Hepatocyte (in vitro differentiated cells): ENCODE results near the gene ARL5A. TPM values are rescaled to one million over a fixed set of nuclear protein-coding genes. Genes with fewer than 3 reads are reported as not detected.

ENCODE experiments used
- DNase-seq: peaks from one replicate; pipeline ENCODE4 v3.0.0-alpha.2; 2016; ENCODE audit warnings: low spot score
- H2AFZ ChIP-seq: fragments of 200-600 bp; sonication (generic); 2 replicates; pipeline ENCODE4 v1.6.0; 2016; ENCODE audit warnings: antibody characterized with exemption, mild to moderate bottlenecking
- H3K27ac ChIP-seq: fragments of 200-600 bp; sonication (generic); 2 replicates; pipeline ENCODE4 v1.5.1; 2016; ENCODE audit warnings: mild to moderate bottlenecking
- H3K27me3 ChIP-seq: fragments of 200-600 bp; sonication (generic); 2 replicates; pipeline ENCODE4 v1.6.1; 2016
- H3K36me3 ChIP-seq: fragments of 200-600 bp; sonication (generic); replicated peaks from 2 replicates; pipeline ENCODE4 v1.5.1; 2016; ENCODE audit warnings: low read depth; ENCODE audit not compliant: insufficient read depth
- H3K4me1 ChIP-seq: fragments of 200-600 bp; sonication (generic); 2 replicates; pipeline ENCODE4 v1.5.1; 2016; ENCODE audit warnings: mild to moderate bottlenecking, moderate library complexity; ENCODE audit not compliant: insufficient read depth
- H3K4me2 ChIP-seq: fragments of 200-600 bp; sonication (generic); 2 replicates; pipeline ENCODE4 v1.6.0; 2016
- H3K4me3 ChIP-seq: fragments of 200-600 bp; sonication (generic); 2 replicates; pipeline ENCODE4 v1.5.1; 2016; ENCODE audit warnings: mild to moderate bottlenecking
- H3K79me2 ChIP-seq: fragments of 200-600 bp; sonication (generic); 2 replicates; pipeline ENCODE4 v1.6.0; 2017; ENCODE audit warnings: mild to moderate bottlenecking
- H3K9me2 ChIP-seq: fragments of 200-600 bp; sonication (generic); replicated peaks from 2 replicates; pipeline ENCODE4 v1.6.0; 2017; ENCODE audit warnings: mild to moderate bottlenecking; ENCODE audit not compliant: insufficient read depth
- H3K9me3 ChIP-seq: fragments of 200-600 bp; sonication (generic); 2 replicates; pipeline ENCODE4 v1.5.1; 2016; ENCODE audit warnings: low read depth, mild to moderate bottlenecking
- H4K20me1 ChIP-seq: fragments of 200-600 bp; sonication (generic); 2 replicates; pipeline ENCODE4 v1.6.0; 2016; ENCODE audit warnings: mild to moderate bottlenecking; ENCODE audit not compliant: insufficient read depth, poor library complexity, severe bottlenecking
- EZH2 ChIP-seq: fragments of 200-600 bp; sonication (generic); IDR thresholded peaks from 2 replicates; pipeline ENCODE4 v1.6.1; 2016; ENCODE audit warnings: antibody characterized with exemption, mild to moderate bottlenecking, borderline replicate concordance
- EZH2phosphoT487 ChIP-seq: fragments of 200-600 bp; sonication (generic); IDR thresholded peaks from one replicate; pipeline ENCODE4 v1.6.1; 2018; ENCODE audit warnings: antibody characterized with exemption, mild to moderate bottlenecking, low read depth, moderate library complexity; ENCODE audit not compliant: unreplicated experiment, severe bottlenecking
- WGBS: methylation state at CpG from one replicate; pipeline ENCODE4 v1.1.6; 2016; ENCODE audit warnings: low lambda C conversion rate; ENCODE audit errors: missing lambda C conversion rate; 5-methylcytosine and 5-hydroxymethylcytosine counted together
- polyA plus RNA-seq: library from polyadenylated mRNA; unstranded; fragments of >200 nt; fragmentation: Nextera tagmentation; extraction: Ambion mirVana; gene quantifications from 2 replicates; pipeline ENCODE4 v1.2.1, GENCODE V29; 2016
- total RNA-seq: library from RNA; depleted of rRNA; stranded (reverse); fragments of >200 nt; gene quantifications from 2 replicates; pipeline ENCODE4 v1.2.3, GENCODE V29; 2014
- TF ChIP-seq, protein P1 (sequence below): fragments of 200-600 bp; sonication (generic); IDR thresholded peaks from 2 replicates; pipeline ENCODE4 v1.5.1; 2016; ENCODE audit warnings: antibody characterized with exemption, mild to moderate bottlenecking; ENCODE audit not compliant: poor library complexity

The ARL5A gene
- total and polyA plus RNA-seq, 2 experiments from 2014 or later = 23.2 to 68.3 TPM

DNA sequence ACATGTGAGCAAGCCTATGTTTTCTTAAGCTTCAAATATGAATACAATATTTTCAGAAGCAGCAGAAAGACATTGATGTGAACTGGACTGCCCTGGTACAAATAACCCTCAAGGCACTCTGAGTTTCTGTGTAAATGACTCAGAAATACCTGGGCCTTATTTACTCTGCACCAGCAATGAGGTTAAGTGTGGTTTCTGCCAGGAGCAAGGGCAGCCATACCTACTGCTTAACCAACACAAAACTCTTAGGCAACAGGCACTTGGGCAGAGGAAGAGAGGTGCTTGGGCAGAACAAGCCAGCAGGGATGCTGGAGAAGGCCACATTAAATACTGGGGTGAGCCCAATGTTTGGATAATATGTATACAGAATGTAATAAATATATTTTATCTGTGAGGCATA is 29.4 kb upstream of the ARL5A start:
- Histone ChIP-seq H3K27me3 (no peaks in the 10 kb centered on the region), H3K4me1 (peaks cover 14% of the 10 kb centered on the region), H3K27ac (no peak overlapping the region), H2AFZ (no peak overlapping the region), H3K79me2 (no peaks in the 10 kb centered on the region), H3K9me2 (no peaks in the 10 kb centered on the region), H3K4me3 (no peak overlapping the region), H4K20me1 (no peaks in the 10 kb centered on the region), H3K9me3 (no peaks in the 10 kb centered on the region), H3K36me3 (no peaks in the 10 kb centered on the region), H3K4me2 (no peak overlapping the region)
- DNase-seq = no peak
- TF ChIP-seq EZH2 (no peak), EZH2phosphoT487 (no peak)
- TF ChIP-seq, protein P1, sequence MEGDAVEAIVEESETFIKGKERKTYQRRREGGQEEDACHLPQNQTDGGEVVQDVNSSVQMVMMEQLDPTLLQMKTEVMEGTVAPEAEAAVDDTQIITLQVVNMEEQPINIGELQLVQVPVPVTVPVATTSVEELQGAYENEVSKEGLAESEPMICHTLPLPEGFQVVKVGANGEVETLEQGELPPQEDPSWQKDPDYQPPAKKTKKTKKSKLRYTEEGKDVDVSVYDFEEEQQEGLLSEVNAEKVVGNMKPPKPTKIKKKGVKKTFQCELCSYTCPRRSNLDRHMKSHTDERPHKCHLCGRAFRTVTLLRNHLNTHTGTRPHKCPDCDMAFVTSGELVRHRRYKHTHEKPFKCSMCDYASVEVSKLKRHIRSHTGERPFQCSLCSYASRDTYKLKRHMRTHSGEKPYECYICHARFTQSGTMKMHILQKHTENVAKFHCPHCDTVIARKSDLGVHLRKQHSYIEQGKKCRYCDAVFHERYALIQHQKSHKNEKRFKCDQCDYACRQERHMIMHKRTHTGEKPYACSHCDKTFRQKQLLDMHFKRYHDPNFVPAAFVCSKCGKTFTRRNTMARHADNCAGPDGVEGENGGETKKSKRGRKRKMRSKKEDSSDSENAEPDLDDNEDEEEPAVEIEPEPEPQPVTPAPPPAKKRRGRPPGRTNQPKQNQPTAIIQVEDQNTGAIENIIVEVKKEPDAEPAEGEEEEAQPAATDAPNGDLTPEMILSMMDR = no peak

DNA sequence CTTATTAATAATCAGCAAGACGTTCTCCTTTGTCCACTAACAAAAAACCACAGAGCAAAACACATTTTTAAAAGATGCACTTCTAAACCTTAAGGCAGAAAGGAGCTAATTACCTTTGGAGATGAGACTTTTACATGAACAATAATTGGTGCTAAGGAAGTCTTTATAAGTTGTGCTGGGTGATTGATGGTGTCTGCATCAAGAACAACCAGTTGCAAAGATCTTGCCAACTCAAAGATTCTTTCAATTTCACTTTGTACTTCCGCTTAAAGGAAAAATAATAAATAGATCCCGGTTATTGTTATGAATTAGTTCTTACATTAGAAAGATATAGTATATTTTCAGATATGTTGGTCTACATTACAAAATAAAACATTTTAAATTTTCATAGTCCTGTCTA is 26.9 kb upstream of the ARL5A start:
- DNase-seq = no peak
- Histone ChIP-seq H3K4me2 (no peak overlapping the region), H3K9me2 (no peaks in the 10 kb centered on the region)

DNA sequence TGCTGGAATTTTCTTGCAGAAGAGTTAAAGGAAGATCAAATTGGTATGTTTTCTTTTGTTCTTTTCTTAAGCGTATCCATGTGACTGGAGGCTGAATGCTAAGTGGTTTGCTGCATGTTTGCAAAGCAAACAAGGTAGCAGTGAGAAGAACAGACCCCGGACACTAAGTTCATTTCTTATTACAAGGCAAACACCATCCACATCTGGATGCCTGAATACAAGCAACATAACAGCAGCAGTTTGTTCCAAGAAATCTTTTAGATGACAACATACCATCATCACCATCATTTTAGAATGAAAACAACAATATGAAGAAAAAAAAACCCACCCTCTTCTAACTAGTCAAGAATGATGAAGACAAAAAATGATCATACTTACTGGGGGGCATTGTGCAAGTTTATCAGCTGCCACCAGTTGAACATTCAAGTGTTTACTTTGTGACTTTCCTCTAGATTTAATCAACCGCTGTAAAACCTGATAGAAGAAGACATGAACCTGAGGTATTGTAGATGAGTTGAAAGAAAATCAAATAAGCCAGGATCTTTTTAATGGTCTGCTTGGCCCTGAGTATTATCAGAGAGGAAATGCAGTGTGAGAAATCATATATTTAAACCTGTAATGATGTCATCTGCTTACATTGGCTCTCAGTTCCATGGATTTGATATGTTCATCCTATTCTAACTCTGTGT is 25.0 kb upstream of the ARL5A start:
- Histone ChIP-seq H2AFZ (no peak overlapping the region), H3K27ac (peak overlapping the region; percentile 30), H3K27me3 (no peaks in the 10 kb centered on the region), H3K4me1 (peaks cover 39% of the 10 kb centered on the region), H3K9me2 (no peaks in the 10 kb centered on the region), H4K20me1 (no peaks in the 10 kb centered on the region), H3K36me3 (no peaks in the 10 kb centered on the region), H3K9me3 (no peaks in the 10 kb centered on the region), H3K79me2 (no peaks in the 10 kb centered on the region), H3K4me3 (no peak overlapping the region), H3K4me2 (no peak overlapping the region)
- DNase-seq = no peak
- TF ChIP-seq, protein P1 = no peak
- TF ChIP-seq EZH2phosphoT487 (no peak), EZH2 (no peak)
- WGBS = 62% methylated on average over 3 of the region's 3 CpGs

More for the DNA sequence above, 26.9 kb upstream of the ARL5A start:
- no peak overlapping the region for H3K4me3 ChIP-seq
- H3K27ac ChIP-seq = no peak overlapping the region
- H3K4me1 ChIP-seq = peaks cover 33% of the 10 kb centered on the region
- 94% methylated on average over 3 of the region's 3 CpGs for WGBS
- no peaks in the 10 kb centered on the region for H3K79me2 ChIP-seq
- TF ChIP-seq, protein P1 = no peak
- TF ChIP-seq EZH2phosphoT487 (no peak), EZH2 (no peak)
- no peaks in the 10 kb centered on the region for H3K9me3 ChIP-seq
- no peak overlapping the region for H2AFZ ChIP-seq
- no peaks in the 10 kb centered on the region for H3K36me3 ChIP-seq
- H3K27me3 ChIP-seq = no peaks in the 10 kb centered on the region
- no peaks in the 10 kb centered on the region for H4K20me1 ChIP-seq
